Measurements from ENCODE around the gene WDR45. TPM values are rescaled to one million over a fixed set of nuclear protein-coding genes. Genes with fewer than 3 reads are reported as not detected.

WDR45 gene
- total RNA-seq, 1 experiment from 2014 or later, result 31.8 TPM

DNA sequence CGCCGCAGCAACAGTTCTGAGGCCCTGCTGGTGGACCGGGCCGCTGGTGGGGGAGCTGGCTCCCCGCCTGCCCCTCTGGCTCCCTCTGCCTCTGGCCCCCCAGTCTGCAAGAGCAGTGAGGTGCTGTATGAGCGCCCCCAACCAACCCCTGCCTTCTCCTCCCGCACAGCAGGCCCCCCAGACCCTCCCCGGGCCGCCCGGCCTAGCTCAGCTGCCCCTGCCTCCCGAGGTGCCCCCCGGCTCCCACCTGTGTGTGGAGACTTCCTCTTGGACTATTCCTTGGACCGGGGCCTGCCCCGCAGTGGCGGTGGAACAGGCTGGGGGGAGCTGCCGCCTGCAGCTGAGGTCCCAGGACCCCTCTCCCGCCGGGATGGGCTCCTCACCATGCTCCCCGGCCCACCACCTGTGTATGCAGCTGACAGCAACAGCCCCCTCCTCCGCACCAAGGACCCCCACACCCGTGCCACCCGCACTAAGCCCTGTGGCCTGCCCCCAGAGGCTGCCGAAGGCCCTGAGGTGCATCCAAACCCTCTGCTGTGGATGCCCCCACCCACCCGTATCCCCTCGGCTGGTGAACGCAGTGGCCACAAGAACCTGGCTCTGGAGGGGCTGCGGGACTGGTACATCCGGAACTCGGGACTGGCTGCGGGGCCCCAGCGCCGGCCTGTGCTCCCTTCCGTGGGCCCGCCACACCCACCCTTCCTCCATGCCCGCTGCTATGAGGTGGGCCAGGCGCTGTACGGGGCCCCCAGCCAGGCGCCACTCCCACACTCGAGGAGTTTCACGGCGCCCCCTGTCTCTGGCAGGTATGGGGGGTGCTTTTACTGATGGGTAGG, 12.2 kb downstream of the WDR45 start:
- Histone ChIP-seq H3K9me3 (ENCODE audit: low read depth, low read length, poor library complexity, severe bottlenecking) (no peaks in the 10 kb centered on the region), H3K27me3 (replicated peaks; ENCODE audit: insufficient read depth, low read depth, low read length, poor library complexity) (no peaks in the 10 kb centered on the region), H3K36me3 (ENCODE audit: insufficient read depth, low read length, poor library complexity, severe bottlenecking) (no peaks in the 10 kb centered on the region), H3K4me1 (ENCODE audit: insufficient read depth, low read length, poor library complexity, severe bottlenecking) (peaks cover under 1% of the 10 kb centered on the region), H3K27ac (ENCODE audit: low read depth, low read length, poor library complexity, severe bottlenecking) (no peak overlapping the region), H3K4me3 (ENCODE audit: low read depth, low read length, poor library complexity, severe bottlenecking) (no peak overlapping the region)
- CTCF ChIA-PET, result no interaction called here
- no TSS peak for BruUV-seq (replicated peaks)
- intact Hi-C loops (cut with micrococcal nuclease; ENCODE audit: unreplicated experiment), result no loop called here
- DNase-seq (ENCODE audit: low spot score), result no peak
- TF ChIP-seq, protein P1, sequence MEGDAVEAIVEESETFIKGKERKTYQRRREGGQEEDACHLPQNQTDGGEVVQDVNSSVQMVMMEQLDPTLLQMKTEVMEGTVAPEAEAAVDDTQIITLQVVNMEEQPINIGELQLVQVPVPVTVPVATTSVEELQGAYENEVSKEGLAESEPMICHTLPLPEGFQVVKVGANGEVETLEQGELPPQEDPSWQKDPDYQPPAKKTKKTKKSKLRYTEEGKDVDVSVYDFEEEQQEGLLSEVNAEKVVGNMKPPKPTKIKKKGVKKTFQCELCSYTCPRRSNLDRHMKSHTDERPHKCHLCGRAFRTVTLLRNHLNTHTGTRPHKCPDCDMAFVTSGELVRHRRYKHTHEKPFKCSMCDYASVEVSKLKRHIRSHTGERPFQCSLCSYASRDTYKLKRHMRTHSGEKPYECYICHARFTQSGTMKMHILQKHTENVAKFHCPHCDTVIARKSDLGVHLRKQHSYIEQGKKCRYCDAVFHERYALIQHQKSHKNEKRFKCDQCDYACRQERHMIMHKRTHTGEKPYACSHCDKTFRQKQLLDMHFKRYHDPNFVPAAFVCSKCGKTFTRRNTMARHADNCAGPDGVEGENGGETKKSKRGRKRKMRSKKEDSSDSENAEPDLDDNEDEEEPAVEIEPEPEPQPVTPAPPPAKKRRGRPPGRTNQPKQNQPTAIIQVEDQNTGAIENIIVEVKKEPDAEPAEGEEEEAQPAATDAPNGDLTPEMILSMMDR (conservative IDR thresholded peaks at IDR 0.05; ENCODE audit: low read depth, low read length), result no peak
- no peak for TF ChIP-seq EZH2 (IDR thresholded peaks at IDR 0.05; ENCODE audit: borderline replicate concordance, low read depth, low read length, poor library complexity, severe bottlenecking)
- POLR2A ChIA-PET (ENCODE audit: low non-redundant PET), result no interaction called here

GRCh38 chrX:49066690-49067089, 13.0 kb downstream of the WDR45 start:
- BruUV-seq (replicated peaks), result no TSS peak
- intact Hi-C loops (cut with micrococcal nuclease; ENCODE audit: unreplicated experiment), result no loop called here
- CTCF ChIA-PET, result no interaction called here
- H3K9me3 ChIP-seq (ENCODE audit: low read depth, low read length, poor library complexity, severe bottlenecking), result no peaks in the 10 kb centered on the region
- no peaks in the 10 kb centered on the region for H3K36me3 ChIP-seq (ENCODE audit: insufficient read depth, low read length, poor library complexity, severe bottlenecking)
- H3K27ac ChIP-seq (ENCODE audit: low read depth, low read length, poor library complexity, severe bottlenecking), result no peak overlapping the region
- no peaks in the 10 kb centered on the region for H3K4me1 ChIP-seq (ENCODE audit: insufficient read depth, low read length, poor library complexity, severe bottlenecking)
- DNase-seq (ENCODE audit: low spot score), result no peak
- no peaks in the 10 kb centered on the region for H3K27me3 ChIP-seq (replicated peaks; ENCODE audit: insufficient read depth, low read depth, low read length, poor library complexity)
- no peak for TF ChIP-seq EZH2 (IDR thresholded peaks at IDR 0.05; ENCODE audit: borderline replicate concordance, low read depth, low read length, poor library complexity, severe bottlenecking)
- TF ChIP-seq, protein P1 (conservative IDR thresholded peaks at IDR 0.05; ENCODE audit: low read depth, low read length), result no peak
- POLR2A ChIA-PET (ENCODE audit: low non-redundant PET), result no interaction called here
- no peak overlapping the region for H3K4me3 ChIP-seq (ENCODE audit: low read depth, low read length, poor library complexity, severe bottlenecking)

- POLR2A ChIA-PET (ENCODE audit: low non-redundant PET), result no interaction called here
- H3K27me3 ChIP-seq (replicated peaks; ENCODE audit: insufficient read depth, low read depth, low read length, poor library complexity), result no peaks in the 10 kb centered on the region
Measured at GRCh38 chrX:49066278-49066677, 13.4 kb downstream of the WDR45 start.

More at GRCh38 chrX:49066278-49066677, 13.4 kb downstream of the WDR45 start:
- Histone ChIP-seq H3K4me3 (ENCODE audit: low read depth, low read length, poor library complexity, severe bottlenecking) (no peak overlapping the region), H3K36me3 (ENCODE audit: insufficient read depth, low read length, poor library complexity, severe bottlenecking) (no peaks in the 10 kb centered on the region), H3K4me1 (ENCODE audit: insufficient read depth, low read length, poor library complexity, severe bottlenecking) (no peaks in the 10 kb centered on the region), H3K9me3 (ENCODE audit: low read depth, low read length, poor library complexity, severe bottlenecking) (no peaks in the 10 kb centered on the region), H3K27ac (ENCODE audit: low read depth, low read length, poor library complexity, severe bottlenecking) (no peak overlapping the region)
- TF ChIP-seq, protein P1 (conservative IDR thresholded peaks at IDR 0.05; ENCODE audit: low read depth, low read length), result no peak
- no peak for TF ChIP-seq EZH2 (IDR thresholded peaks at IDR 0.05; ENCODE audit: borderline replicate concordance, low read depth, low read length, poor library complexity, severe bottlenecking)
- CTCF ChIA-PET, result interaction anchor here (0.6 kb wide), 1 partner anchor 115 kb away, joined by 3 read pairs; no protein-coding TSS in a partner anchor
- BruUV-seq (replicated peaks), result no TSS peak
- no peak for DNase-seq (ENCODE audit: low spot score)
- intact Hi-C loops (cut with micrococcal nuclease; ENCODE audit: unreplicated experiment), result no loop called here
